ENCODE data around the gene ACSF3.

The ACSF3 gene

DNA sequence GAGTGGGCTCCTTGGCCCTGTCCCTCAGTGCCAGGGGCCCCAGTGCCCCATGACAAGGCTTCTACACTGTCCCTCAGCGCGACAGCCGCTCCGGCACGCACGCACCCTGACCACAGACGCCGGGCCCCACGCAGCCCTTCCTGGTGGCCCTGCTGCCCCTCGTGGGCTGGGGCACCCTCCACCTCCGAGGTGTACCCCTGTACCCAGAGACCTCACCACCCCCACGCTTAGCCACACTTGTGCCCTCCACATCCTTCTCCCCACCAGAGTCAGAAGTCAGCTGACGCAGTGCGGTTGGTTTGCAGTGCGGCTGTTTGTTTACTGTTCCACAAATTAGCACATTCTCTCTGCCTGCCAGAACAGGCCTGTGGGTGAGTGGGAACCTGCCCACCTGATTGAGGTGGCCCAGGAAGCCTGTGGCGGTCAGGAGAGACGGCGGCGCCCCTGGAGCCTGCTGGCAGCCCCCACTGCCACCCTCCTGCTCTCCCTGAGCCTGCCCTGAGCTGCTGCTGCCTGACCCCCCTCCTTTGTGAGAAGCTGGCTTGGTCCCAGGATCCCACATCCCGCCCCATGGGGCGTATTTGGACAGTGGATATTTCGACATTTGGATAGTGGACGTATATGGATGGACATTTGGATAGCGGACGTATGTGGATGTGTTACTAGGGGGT, 39.9 kb downstream of the ACSF3 start:
- no peak for DNase-seq

DNA sequence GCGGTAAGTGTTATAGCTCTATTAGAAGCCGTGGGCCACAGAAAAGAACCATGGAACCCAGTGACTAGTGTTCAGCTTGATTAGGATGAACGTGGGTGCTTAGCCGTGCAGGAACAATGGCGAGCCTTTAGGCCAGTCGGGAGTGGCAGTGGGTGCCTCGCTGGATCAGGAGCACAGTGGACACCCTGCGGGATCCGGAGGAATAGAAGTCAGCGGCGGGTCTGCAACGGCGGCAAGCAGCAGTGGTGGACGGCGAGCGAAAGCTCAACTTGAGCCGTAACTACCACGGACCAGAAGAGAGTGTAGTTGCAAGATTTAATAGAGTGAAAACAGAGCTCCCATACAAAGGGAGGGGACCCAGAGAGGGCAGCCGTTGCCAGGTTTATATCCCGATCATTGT, 40.6 kb downstream of the ACSF3 start:
- no peak for DNase-seq

DNA sequence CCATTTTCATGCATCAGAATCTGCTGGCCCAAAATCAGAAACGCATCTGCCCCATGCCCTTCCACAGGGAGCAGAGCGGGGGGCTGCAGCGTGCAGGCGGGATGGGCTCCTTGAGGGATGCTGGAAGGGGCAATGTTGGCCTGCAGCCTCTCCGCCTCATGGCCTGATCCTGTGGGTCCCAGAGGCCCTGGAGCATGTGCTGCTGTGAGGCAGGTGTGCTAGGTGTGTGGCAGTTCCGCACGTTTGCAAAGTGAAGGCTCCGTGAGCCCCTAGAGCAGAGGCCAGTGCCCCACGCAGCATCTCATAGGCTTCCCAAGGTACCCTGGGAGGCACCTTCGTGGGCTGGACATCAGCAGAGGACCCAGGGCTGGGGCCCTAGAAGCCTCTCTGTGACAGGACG, 41.5 kb downstream of the ACSF3 start:
- DNase-seq, result no peak

DNA sequence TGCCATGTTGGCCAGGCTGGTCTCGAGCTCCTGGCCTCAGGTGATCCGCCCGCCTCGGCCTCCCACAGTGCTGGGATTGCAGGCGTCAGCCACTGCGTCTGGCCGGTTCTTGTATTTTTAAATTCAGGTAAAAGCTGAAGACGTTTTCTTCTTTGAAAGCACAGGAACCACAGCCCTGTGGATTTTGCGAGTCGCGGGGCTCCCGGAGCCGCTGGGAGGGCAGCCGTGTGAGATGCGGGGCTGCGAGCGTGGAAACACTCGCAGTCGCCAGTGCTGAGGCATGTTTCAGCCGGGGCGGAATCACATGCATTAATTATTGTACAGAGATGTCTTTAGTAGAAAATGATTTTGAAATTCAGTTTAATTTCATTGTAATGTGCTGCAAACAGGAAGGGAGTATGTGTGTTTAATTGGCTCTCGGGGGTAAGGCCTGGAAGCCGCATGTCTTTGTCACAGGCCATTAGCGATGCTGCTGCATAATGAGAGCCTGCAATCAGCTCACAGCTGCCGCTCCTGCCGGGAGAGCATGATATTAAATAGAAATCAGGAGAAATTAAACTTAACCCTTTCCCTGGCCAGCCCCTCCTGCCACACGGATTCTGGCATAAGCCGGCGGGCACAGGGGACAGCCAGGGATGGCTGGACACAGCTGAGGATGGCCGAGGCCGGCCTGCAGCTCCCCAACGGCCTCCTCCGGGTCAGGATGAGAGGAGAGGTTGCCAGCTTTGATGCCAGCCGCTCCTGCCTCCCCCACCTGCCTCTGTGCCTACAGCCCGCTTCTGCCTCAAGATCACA, 42.5 kb downstream of the ACSF3 start:
- no peak for DNase-seq

DNA sequence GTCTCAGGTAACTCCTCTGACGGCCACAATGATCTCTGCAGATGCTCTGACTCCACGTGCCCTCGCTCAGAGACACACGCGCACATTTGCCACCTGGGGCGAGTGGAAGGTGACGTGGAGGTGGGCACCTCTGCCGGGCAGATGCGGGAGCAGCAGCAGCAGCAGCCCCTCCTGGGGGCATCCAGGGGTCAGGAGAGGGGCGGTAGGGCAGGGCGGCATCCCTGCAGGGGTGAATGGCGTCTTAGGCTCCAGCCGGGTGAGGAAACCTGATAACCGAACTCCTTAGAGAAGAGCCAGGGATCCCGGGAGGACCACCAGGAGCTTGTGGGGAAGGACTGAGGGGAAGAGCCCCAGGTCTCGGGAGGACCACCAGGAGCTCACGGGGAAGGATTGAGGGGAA, 43.3 kb downstream of the ACSF3 start:
- DNase-seq, result no peak

DNA sequence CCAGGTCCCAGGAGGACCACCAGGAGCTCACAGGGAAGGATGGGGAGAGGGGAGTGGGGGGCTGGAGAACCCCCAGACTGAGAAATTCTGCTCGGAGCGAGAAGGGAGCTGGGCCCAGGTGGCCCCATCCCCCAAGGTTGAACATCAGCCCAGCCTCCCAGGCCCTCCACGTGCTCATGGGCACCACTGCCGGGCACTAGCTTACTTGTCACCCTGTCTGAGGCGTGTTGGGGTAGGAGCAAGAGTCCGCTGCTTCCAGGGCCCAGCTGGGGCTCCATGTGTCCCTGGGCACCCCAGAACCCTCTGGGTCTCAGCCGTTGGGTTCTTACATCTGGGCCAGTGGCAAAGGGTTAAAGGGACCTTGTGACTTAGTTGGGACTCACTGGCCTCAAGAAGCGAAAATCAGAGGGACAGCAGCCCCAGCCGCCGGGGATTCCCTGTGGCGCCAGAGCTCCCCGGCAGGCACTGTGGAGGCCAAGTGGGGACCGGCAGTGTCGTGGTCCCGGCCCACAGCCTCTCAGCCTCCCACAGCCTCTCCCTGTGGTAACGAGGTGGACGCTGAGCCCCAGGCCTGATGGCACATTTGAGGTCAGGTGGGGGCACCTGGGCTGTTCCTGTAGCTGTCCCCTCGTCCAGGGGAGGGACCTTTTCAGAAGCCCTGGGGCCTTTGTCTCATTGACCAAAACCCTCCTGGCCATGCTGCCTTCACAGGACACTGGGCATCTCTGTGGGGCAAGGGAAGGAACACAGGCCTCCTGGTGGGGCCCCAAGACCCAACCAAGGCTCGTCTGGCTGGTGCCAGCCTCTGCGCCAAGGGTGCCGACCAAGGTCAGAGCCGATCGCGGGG, 44.2 kb downstream of the ACSF3 start:
- DNase-seq, result no peak

DNA sequence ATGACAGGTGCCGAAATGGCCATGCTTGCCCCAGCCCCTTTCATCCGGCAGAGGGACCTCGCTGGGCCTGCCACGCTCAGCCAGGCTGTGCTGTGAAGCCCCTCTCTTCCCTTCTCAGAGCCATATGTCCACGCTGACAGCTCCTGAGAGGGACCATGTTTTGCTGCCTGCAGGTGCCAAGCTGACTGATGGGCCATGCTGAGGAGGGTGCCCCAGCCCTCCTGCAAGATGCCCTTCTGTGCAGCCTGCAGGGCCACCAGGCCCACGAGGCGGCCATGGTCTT, 44.8 kb downstream of the ACSF3 start:
- no peak for DNase-seq

DNA sequence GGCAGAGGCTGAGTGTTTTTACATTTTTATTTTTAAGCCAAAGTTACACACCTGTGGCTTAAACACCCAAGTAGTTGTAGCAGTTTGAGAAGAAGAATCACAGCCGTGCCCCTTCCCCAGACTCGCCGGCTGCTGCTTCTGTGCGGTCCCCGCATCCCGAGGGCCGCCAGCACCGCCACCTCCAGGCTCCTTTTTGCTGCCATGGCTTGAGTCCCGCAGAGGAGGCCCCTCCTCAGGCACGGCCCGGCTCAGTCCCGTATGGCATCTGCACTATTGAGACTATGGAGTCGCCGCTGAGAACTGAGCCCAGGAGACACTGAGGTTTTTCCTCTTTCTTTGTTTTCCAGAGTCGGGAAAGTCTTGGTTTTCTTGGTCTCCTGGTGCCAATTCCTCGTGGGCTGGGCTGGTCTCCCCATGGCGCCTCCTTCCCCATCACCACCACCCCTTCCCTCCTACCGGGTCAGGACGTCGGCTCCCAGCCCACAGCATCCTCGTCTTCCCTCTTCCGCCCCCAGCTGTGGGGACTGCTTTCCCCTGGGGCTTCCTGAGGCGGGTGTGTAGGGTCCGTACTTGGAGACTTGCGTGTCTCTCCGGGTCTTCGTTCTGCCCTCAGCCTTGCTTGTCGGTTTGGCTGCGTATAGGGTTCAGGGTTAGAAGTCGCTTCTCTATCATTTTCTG, 45.3 kb downstream of the ACSF3 start:
- no peak for DNase-seq

DNA sequence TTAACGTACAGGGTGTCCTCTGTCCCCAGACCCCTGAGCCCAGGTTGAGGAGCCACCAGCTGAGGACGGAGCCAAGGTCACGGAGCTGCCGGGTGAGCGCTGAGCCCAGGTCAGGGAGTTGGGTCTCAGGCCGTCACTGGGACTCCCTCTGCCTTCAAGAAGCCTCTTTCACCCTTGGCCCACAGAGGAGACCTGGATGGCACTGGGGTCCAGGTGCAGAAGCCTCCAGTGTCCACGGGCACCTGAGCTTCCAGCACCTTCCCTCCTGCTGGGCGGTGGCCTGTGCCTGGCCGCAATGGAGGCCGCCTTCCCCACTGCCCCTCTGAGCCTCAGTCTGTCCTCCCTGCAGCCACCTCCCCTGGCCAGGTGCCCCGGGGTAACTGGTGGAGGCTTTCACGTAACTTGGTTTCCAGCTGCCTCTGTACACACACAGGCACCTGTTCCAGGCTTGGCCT, 46.3 kb downstream of the ACSF3 start:
- DNase-seq, result no peak

DNA sequence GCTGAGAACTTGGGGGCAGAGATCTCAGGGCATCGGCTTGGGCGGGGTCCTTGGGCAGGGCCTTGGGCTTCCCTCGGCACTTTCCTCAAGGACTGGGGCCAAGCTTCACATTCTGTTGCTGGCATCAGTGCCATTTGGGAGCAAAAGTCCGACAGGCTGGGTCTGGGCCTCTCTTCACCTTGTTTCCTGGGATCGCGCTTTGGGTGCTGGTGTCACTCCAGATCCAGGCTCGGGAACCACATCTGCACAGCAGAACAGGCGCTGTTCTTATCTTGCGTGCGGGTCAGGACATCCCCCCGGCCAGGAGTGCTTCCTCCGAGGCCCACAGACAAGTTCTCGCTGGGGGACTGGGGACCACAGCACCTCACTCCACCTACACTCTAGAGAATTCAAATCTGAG, 46.7 kb downstream of the ACSF3 start:
- DNase-seq, result no peak

DNA sequence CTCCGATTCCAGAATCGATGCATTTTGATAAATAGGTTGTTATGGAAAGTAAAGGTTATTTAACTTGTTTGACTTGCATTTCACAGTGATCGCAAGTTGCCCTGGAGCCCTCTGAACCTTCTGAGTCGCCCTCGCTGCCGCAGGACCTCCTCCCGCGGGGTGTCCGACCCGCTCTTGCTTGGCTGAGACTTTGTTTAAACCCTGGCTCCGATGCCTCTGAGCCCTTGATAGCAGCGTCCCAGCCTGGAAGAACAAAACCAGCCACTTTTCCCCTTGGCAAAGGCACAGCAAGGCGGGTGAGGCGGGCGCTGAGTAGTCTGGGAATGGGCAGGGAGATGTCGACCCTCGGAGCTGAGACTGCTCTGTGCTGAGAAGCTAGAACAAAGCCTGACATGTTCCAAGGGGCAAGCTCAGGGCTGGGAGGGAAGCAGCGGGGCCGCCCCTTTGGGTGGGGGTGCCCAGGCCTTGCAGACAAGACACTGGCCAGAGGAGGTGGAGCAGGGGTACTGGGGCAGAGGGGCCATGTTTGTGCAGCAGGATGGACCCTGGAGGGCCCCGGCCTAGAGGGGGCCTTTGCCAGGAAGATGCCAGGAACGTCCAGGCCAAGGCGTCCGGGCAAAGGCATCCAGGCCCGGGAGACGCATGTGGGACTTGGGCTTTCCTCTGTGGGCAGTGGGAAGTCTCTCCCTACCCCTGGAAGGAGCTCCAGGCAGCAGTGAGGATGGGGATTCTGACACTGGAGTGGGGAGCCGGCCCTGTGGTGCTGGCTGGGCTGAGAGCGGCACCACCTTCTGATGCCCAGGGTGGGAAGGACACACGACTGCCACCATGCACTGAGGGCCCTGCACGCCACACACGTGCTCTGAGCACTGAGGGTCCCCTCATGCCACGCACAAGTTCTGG, 47.6 kb downstream of the ACSF3 start:
- no peak for DNase-seq

DNA sequence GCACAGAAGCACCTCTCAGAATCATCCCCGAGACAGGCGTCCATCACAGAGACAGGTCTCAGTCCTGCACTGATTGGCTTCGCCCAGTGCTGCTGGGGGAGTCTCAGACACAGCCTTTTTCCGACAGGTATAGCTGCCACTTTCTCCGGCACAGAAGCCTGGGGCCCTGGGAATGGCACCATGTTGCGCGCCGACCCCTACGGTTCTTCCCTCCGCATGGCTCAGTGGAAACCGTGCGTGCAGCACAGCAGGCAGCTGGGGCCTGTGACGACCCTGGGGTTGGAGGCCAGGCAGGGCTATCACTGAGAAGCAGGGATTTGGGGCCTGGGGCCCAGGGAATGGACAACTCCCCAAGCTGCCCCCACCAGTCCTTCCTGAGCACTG, 48.2 kb downstream of the ACSF3 start:
- no peak for DNase-seq

DNA sequence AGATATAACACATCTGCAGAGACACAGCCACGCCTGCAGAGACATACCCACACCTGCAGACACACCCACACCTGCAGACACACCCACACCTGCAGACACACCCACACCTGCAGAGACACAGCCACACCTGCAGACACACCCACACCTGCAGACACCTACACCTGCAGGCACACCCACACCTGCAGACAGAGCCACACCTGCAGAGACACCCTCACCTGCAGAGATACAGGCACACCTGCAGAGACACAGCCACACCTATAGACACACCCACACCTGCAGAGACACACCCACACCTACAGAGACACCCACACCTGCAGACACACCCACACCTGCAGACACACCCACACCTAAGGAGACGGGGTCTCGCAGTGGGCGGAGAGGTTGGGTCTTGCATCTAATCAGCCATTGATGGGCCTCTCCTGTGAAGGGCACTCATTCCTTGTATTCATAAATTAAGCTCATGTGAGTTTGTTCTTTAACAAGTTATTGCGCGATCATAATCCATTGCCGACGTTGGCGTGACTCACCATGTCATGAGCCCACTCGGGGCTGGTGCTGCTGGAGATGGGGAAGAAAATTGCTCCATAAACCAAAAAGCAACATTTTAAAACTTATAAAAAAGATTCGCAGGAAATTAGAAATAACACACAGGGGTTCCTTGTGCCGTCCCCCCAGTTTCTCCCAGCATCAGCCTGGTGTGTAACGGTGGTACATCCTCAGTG, 49.0 kb downstream of the ACSF3 start:
- no peak for DNase-seq

DNA sequence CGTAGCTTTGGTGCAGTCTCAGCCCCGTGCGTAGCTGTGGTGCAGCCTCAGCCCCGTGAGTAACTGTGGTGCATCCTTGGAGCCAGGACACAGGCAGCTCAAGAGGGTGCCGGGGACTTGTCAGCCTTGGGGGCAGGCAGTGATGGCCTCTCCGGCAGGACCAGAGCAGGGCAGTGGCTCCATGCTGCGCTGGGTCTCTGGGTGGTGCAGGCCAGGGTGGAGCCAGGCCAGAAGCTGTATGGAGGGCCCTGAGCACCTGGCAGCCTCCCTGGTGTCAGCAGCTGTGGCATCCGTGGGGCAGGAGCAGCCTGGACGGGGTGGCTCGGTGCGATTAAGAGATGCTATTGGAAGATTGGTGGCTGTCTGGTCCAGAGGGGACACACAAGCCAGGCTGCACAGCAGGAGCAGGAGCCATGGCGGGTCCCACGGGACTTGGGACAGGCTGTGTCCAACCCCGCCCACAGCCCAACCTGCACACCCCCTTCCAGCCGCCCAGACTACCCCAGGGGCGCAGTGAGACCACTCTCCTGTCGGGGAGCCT, 49.6 kb downstream of the ACSF3 start:
- no peak for DNase-seq

DNA sequence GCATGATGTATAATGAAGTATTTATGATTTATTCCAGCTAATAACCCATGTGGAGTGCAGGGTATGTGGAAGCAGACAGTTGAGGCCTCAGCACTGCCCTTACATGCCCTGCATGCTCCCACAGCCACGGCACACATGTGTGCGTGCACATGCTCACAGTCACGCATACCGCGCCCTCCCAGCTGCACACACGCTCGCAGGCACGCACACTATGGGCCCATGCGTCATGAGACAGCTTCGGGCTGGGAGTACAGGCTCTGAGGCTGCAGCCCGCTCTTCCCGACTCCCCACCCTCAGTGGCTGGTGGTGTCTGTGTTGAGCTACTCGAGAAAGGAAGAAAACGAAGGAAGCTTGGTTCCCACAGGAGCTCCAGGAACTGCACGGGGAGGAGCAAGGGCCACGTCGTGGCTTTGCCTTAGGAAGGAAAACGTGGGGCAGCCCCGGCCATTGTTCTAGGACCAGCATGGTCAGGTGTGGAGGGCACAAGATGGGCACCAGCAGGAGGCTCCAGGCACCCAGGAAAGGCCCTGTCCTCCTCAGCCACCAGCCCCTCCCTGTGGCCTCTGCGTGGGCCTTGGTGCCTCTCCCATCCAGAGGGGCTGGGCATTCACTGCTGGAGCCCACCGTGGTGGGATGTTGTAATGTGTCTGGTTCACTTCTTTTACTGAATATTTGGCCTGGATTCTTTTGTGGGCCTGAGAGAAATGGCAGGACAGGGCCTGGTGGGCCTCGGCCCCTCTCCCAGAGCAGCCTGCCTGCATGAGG, 50.4 kb downstream of the ACSF3 start:
- DNase-seq, result no peak

DNA sequence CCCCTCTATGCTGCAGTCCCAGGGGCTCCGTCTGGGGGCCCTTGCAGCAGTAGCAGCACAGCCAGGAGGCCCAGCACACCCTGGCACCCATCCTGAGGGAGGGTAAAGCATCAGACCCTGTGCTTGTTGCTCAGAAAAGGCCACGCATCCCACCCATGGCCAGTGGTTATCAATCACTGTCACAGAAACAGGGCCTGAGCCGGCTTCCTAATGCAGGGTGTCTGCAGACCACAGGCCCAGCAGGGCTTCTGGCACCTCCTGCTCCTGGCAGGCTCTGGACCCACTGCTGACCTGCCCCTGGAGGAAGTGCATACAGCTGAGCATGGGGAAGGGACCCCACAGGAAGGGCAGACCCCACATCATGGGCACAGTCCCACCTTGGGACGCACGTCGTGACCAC, 51.0 kb downstream of the ACSF3 start:
- DNase-seq, result no peak

DNA sequence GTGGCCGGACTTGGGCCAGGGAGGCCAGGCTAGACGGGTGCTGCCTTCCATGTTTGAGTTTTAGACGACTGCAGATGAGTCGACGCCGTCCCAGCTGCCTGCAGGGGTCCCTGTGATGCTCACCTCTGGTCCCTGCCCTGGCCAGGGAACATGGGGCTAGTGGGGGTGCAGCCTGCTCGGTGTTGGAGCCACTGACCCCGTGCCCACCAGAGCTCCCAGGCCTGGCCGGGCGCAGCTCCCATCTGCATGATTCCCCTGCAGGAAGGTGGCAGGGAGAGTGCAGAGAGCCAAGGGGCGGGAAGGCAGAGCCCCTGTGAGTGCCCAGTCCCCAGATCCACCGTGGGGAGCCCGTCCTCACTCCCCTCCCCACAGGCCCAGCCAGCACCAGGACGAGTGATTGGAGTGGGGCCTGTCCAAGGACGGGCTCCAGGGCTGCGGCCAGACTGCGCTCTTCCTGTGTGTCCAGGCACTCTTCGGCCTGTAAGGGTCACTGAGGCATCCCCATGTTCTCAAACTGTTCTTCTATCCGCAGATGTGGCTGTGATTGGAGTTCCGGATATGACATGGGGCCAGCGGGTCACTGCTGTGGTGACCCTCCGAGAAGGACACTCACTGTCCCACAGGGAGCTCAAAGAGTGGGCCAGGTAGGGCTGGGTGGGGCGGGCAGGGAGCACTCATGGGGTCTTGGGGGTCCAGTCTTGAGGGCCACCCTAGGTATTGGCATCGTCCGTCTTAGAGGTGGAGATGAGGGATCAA, 51.9 kb downstream of the ACSF3 start:
- no peak for DNase-seq

DNA sequence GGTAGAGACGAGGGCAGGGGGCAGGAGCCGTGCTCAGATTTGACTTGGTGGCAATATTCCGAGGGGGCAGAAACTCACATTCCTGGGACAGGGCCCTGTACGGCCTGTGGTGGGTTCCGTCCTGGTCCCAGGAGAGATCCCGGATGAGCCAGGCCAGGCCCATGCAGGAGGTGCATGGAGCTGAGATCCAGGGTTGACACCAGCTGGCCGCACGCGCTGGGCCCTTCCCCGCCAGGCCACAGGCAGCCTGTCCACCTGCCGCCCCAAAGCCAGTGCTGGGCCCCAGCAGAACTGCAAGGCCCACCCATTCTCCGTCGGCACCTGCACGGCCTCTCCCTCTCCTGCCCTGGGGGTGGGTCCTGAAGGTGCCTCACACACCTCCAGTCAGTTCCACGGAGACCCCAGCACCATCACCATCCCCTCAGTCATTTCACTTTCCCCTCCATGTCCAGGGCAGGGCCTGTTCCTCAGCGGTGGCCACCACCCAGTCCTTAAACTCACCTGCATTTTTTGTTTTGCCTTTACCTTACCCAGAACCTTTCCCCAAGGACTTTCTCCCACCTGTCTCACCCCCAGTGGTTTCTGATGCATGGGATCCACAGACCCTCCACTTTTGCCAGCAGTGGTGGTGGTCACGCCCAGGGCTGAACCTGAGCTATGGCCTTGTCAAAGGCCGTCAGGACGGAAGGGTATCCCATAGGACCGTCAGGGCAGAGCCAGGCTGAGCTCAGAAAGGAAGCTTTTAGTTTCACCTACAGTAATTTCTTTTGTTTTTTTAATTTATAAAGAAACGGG, 52.8 kb downstream of the ACSF3 start:
- DNase-seq, result no peak

Measured in stimulated activated CD4-positive, alpha-beta T cell treated with anti-CD3 and anti-CD28 coated beads, Interleukin-2, amount 100 ng/mL, for 24 hours (primary cell).